ENCODE data around the gene DYNC1LI2. TPM values are rescaled to one million over a fixed set of nuclear protein-coding genes. Genes with fewer than 3 reads are reported as not detected.

The DYNC1LI2 gene
- total RNA-seq, 1 donor from 2014 or later: 104 TPM

DNA sequence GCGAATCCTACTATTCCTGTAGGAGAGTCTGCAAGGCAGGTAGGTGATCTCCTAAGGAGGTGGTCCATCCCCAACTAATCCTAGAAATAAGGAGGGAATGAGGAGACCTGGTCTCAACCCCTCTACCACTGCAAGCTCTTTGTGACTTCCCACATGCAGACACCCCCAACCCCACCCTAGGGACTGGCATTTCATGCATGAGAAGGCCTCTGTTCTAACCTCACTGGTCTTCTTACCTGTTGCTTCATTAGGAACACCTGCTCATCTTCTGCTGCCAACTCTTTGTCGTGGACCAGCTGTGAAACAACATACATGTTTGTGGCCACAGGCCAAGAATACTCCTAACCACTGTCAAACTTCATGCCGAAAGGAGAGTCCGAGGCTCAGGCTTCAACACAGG lies 22.6 kb downstream of the DYNC1LI2 start:
- Histone ChIP-seq H3K4me1 (no peaks in the 10 kb centered on the region), H3K9me3 (ENCODE audit: low read depth) (no peaks in the 10 kb centered on the region), H3K4me2 (no peak overlapping the region), H2AFZ (replicated peaks) (no peak overlapping the region), H3K27ac (no peak overlapping the region), H3K27me3 (no peaks in the 10 kb centered on the region), H4K20me1 (ENCODE audit: low read depth) (peaks cover 11% of the 10 kb centered on the region), H3K4me3 (no peak overlapping the region), H3K36me3 (peaks cover 16% of the 10 kb centered on the region), H3K9ac (no peak overlapping the region), H3K79me2 (ENCODE audit: low read depth) (no peaks in the 10 kb centered on the region), H3F3A (ENCODE audit: low read depth) (peaks cover 22% of the 10 kb centered on the region)
- H3K4me1 Mint-ChIP-seq: no peaks in the 10 kb centered on the region
- H3K9me3 Mint-ChIP-seq: no peaks in the 10 kb centered on the region
- H3K27me3 Mint-ChIP-seq (ENCODE audit: insufficient read depth, low read depth): no peaks in the 10 kb centered on the region
- no peak overlapping the region for H3K27ac Mint-ChIP-seq
- no peak for TF ChIP-seq EZH2 (IDR thresholded peaks at IDR 0.05)
- TF ChIP-seq, protein P1, sequence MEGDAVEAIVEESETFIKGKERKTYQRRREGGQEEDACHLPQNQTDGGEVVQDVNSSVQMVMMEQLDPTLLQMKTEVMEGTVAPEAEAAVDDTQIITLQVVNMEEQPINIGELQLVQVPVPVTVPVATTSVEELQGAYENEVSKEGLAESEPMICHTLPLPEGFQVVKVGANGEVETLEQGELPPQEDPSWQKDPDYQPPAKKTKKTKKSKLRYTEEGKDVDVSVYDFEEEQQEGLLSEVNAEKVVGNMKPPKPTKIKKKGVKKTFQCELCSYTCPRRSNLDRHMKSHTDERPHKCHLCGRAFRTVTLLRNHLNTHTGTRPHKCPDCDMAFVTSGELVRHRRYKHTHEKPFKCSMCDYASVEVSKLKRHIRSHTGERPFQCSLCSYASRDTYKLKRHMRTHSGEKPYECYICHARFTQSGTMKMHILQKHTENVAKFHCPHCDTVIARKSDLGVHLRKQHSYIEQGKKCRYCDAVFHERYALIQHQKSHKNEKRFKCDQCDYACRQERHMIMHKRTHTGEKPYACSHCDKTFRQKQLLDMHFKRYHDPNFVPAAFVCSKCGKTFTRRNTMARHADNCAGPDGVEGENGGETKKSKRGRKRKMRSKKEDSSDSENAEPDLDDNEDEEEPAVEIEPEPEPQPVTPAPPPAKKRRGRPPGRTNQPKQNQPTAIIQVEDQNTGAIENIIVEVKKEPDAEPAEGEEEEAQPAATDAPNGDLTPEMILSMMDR (IDR thresholded peaks at IDR 0.05): no peak
- TF ChIP-seq EZH2phosphoT487 (IDR thresholded peaks at IDR 0.05): no peak
- H3K4me3 Mint-ChIP-seq: no peak overlapping the region
- H3K36me3 Mint-ChIP-seq: peaks cover 40% of the 10 kb centered on the region
- DNase-seq (ENCODE audit: low spot score): no peak

DNA sequence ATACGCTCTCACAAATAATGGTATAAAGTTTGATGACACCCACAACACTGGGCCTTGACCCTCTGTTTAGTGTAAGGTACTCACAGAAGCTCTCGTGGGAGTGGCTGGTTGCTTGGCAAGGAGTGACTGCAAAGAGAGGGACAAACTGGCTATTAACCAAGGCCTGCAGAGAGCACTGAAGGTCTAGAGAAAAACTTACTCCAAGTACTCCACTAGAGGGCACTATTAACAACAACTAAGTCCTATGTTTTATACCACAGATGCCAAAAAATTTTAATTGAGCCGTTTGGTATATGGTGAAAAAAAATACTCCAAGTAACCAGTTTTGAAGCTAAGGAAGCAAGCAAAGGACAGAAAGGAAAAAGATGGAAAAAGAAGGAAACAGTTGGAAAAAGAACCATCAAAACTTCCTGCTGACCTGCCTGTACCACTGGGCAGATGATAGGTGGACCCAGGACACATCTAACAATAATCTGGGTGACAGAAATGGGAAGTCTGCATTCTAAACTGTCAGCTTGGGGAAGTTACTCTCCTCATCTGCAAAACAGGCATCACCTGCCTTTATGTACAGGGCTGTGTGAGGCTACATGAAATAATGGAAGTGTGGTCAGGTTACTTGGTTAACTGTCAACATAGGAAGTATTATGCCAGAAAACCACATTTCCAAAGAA lies 23.2 kb downstream of the DYNC1LI2 start:
- peak; percentile 65 for DNase-seq (ENCODE audit: low spot score)
- TF ChIP-seq, protein P1 (IDR thresholded peaks at IDR 0.05): peak; percentile 75
- TF ChIP-seq EZH2 (IDR thresholded peaks at IDR 0.05): no peak
- H3K36me3 ChIP-seq: peaks cover 16% of the 10 kb centered on the region
- H3K27me3 Mint-ChIP-seq (ENCODE audit: insufficient read depth, low read depth): no peaks in the 10 kb centered on the region
- H3K4me1 Mint-ChIP-seq: no peaks in the 10 kb centered on the region
- peaks cover 41% of the 10 kb centered on the region for H3K36me3 Mint-ChIP-seq
- no peak overlapping the region for H3K27ac Mint-ChIP-seq
- no peak overlapping the region for H3K4me3 ChIP-seq
- no peak overlapping the region for H3K9ac ChIP-seq
- H3K9me3 Mint-ChIP-seq: no peaks in the 10 kb centered on the region
- H3K27ac ChIP-seq: no peak overlapping the region
- no peaks in the 10 kb centered on the region for H3K79me2 ChIP-seq (ENCODE audit: low read depth)
- no peaks in the 10 kb centered on the region for H3K4me1 ChIP-seq
- H3F3A ChIP-seq (ENCODE audit: low read depth): peaks cover 22% of the 10 kb centered on the region
- no peak overlapping the region for H3K4me3 Mint-ChIP-seq
- no peak overlapping the region for H2AFZ ChIP-seq (replicated peaks)
- H4K20me1 ChIP-seq (ENCODE audit: low read depth): peaks cover 11% of the 10 kb centered on the region
- no peaks in the 10 kb centered on the region for H3K9me3 ChIP-seq (ENCODE audit: low read depth)
- H3K27me3 ChIP-seq: no peaks in the 10 kb centered on the region
- H3K4me2 ChIP-seq: no peak overlapping the region

DNA sequence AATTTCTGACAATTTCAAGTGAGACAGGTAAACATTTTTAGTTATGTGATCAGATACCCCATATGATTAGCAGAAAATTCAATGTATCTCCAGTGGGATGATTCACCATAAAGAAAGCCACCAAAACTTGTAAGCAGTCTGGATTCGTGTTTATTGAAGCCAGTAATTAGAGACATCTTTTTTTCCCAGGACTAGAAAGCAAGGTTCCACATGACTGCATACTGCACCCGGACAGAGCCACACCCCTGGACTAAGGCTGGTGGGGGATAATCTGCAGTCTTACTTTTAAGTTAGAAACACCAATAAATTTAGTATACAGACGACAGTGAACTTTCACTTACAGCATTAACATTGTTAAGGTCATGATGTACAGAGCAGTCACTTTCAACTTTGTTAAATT lies 30.6 kb downstream of the DYNC1LI2 start:
- peaks cover 23% of the 10 kb centered on the region for H3F3A ChIP-seq (ENCODE audit: low read depth)
- no peak overlapping the region for H3K27ac ChIP-seq
- no peak overlapping the region for H3K27ac Mint-ChIP-seq
- H3K9me3 Mint-ChIP-seq: no peaks in the 10 kb centered on the region
- no peaks in the 10 kb centered on the region for H3K4me1 Mint-ChIP-seq
- H3K4me3 ChIP-seq: no peak overlapping the region
- H3K9ac ChIP-seq: no peak overlapping the region
- H3K4me1 ChIP-seq: no peaks in the 10 kb centered on the region
- H3K27me3 Mint-ChIP-seq (ENCODE audit: insufficient read depth, low read depth): peaks cover 2% of the 10 kb centered on the region
- H3K36me3 Mint-ChIP-seq: peaks cover 36% of the 10 kb centered on the region
- peaks cover 9% of the 10 kb centered on the region for H3K36me3 ChIP-seq
- H3K4me2 ChIP-seq: no peak overlapping the region
- H3K4me3 Mint-ChIP-seq: no peak overlapping the region
- H2AFZ ChIP-seq (replicated peaks): no peak overlapping the region
- no peaks in the 10 kb centered on the region for H3K9me3 ChIP-seq (ENCODE audit: low read depth)
- DNase-seq (ENCODE audit: low spot score): no peak
- TF ChIP-seq EZH2 (IDR thresholded peaks at IDR 0.05): no peak
- TF ChIP-seq EZH2phosphoT487 (IDR thresholded peaks at IDR 0.05): no peak
- TF ChIP-seq, protein P1 (IDR thresholded peaks at IDR 0.05): no peak
- H3K27me3 ChIP-seq: no peaks in the 10 kb centered on the region
- H4K20me1 ChIP-seq (ENCODE audit: low read depth): peaks cover 5% of the 10 kb centered on the region
- H3K79me2 ChIP-seq (ENCODE audit: low read depth): no peaks in the 10 kb centered on the region
